ENCODE data around the gene NPC1.

- TF ChIP-seq CTCF (IDR thresholded peaks at IDR 0.05) (no peak), FOSL2 (IDR thresholded peaks at IDR 0.05) (no peak), FOSL2 (CRISPR knock-in tag; IDR thresholded peaks at IDR 0.05) (no peak), MAX (IDR thresholded peaks at IDR 0.05) (no peak), POLR2A (IDR thresholded peaks at IDR 0.05; ENCODE audit: low read length) (no peak), MYC (IDR thresholded peaks at IDR 0.05; ENCODE audit: borderline replicate concordance, low read length) (no peak), ESRRA (IDR thresholded peaks at IDR 0.05; ENCODE audit: borderline replicate concordance, low read length) (no peak), RARB (CRISPR knock-in tag; IDR thresholded peaks at IDR 0.05) (no peak)
These were observed 23.2 kb upstream of the NPC1 start for GRCh38 chr18:23609390-23610023.

Data from A549 (cell line).